ENCODE measurements around the gene KRTAP5-6. TPM values are rescaled to one million over a fixed set of nuclear protein-coding genes. Genes with fewer than 3 reads are reported as not detected.
"Not testable (repeated sequence)": the region's sequence is repeated elsewhere in the genome, so short reads cannot be mapped to it uniquely, and the experiment has no call there.

KRTAP5-6 gene
- total RNA-seq, 3 donors from 2014 or later: not detected

DNA sequence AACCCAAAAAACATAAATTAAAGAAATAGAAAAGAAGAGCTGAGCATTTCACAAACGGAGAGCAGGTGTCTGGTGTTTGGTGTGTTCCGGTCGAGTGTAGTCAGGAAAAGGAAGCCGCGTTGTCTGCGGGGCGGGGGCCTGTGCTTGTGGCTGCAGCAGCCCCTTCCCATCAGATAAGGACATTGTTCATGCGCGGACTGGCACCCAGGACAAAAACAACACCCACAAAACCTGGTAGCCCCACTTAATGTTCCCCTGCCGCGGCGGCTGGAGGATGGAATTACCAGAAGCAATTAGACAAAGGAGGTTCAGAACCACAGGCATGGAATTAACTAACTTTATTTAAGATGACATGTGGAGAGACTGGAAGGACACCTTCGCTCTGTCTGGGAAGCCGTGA lies 37.5 kb upstream of the KRTAP5-6 start:
- H3K36me3 ChIP-seq: no peaks in the 10 kb centered on the region
- H3K4me3 ChIP-seq: no peak overlapping the region
- intact Hi-C loops (cut with DNase I; ENCODE audit: low total_unique reads): no loop called here
- no peaks in the 10 kb centered on the region for H3K4me1 ChIP-seq
- peak in 1 of 2 donors; percentile 47 for DNase-seq (ENCODE audit: low spot score in 2 of 2)
- peaks cover 0 to 47% of the 10 kb centered on the region in 2 donors for H3K27me3 ChIP-seq
- H3K27ac ChIP-seq: no peak overlapping the region
- no peaks in the 10 kb centered on the region for H3K9me3 ChIP-seq
- TF ChIP-seq POLR2AphosphoS5 (IDR thresholded peaks at IDR 0.05) (no peak), POLR2A (IDR thresholded peaks at IDR 0.05) (no peak)
- TF ChIP-seq, protein P1, sequence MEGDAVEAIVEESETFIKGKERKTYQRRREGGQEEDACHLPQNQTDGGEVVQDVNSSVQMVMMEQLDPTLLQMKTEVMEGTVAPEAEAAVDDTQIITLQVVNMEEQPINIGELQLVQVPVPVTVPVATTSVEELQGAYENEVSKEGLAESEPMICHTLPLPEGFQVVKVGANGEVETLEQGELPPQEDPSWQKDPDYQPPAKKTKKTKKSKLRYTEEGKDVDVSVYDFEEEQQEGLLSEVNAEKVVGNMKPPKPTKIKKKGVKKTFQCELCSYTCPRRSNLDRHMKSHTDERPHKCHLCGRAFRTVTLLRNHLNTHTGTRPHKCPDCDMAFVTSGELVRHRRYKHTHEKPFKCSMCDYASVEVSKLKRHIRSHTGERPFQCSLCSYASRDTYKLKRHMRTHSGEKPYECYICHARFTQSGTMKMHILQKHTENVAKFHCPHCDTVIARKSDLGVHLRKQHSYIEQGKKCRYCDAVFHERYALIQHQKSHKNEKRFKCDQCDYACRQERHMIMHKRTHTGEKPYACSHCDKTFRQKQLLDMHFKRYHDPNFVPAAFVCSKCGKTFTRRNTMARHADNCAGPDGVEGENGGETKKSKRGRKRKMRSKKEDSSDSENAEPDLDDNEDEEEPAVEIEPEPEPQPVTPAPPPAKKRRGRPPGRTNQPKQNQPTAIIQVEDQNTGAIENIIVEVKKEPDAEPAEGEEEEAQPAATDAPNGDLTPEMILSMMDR (IDR thresholded peaks at IDR 0.05): no peak

DNA sequence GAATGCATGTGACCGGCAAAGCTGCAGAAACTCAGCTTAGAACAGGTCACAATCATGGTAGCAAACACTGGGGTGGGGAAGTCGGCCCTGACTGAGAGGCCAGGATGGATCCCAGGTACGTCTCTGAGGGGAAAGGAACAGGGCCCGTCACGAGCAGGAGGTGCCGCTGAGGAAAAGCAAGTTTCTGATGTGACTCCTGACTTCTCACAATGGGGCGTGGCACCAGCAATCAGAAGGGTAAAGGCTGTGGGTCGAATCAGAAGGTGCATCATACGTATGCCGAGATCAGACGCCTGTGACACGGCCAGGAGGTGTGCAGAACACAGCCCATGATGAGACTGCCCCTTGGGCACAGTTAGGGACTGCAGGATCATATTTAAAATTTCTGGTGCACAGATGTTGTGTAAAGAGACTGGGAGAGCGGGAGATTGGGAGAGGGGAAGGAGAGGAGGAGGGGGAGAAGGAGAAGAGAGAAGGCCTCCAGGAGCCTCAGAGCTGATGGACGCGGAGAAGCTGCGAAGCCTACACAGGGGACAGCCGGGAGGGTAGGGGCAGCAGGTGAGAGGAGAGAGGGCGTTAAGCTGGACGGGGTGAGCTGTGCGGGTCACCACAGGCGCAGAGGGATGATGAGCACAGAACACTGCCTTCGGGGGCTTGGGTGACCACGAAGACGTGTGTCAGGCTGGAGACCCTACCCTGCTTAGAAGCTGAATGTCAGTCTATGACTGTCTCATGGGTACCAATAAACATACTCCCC lies 36.7 kb upstream of the KRTAP5-6 start:
- no peaks in the 10 kb centered on the region for H3K36me3 ChIP-seq
- intact Hi-C loops (cut with DNase I; ENCODE audit: low total_unique reads): no loop called here
- H3K9me3 ChIP-seq: no peaks in the 10 kb centered on the region
- TF ChIP-seq POLR2AphosphoS5 (IDR thresholded peaks at IDR 0.05): no peak
- TF ChIP-seq POLR2A (IDR thresholded peaks at IDR 0.05): no peak
- TF ChIP-seq, protein P1 (IDR thresholded peaks at IDR 0.05): no peak
- H3K4me1 ChIP-seq: no peaks in the 10 kb centered on the region
- DNase-seq (ENCODE audit: low spot score in 2 of 2): peak in 1 of 2 donors; percentile 36
- no peak overlapping the region for H3K27ac ChIP-seq
- H3K27me3 ChIP-seq: peaks cover 0 to 39% of the 10 kb centered on the region in 2 donors
- H3K4me3 ChIP-seq: no peak overlapping the region

DNA sequence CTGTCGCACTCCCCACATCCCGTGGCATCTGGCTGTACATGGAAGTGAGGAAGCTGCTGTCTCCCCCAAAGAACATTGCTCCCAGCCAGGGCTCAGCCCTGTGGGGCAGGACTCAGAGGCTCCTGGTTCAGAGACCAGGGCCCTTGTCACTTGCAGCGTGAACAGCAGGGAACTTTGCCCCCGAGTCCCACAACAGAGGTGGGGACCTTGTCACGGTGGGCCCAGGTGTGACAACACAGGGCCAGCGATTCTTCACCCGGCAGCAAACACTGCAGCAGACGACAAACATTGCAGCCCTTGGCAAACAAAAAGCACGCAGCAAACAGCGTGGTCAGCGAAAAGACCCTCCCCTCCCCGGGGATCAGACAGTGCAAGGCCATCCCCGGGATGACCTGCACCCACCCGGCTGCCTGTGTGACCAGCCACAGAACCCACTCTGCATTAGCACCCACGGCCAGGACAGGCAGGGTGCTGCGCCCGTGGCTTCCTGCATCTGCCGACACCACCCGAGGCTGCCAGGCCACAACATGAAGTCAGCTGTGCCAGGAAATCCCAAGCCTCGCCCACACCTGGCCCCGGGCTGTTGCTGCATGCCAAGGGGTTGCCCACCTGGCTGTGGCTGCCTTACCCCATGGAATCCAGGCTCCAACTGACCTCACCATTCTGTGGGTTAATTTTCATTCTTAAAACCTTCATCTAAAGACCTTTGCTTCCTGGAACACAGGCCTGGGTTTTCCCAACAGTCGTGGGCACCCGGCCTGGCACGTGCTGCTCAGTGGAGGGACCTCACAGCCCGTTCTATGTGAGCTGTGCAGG lies 35.3 kb upstream of the KRTAP5-6 start:
- H3K36me3 ChIP-seq; H3K27ac ChIP-seq; H3K4me3 ChIP-seq; H3K9me3 ChIP-seq; H3K4me1 ChIP-seq; intact Hi-C loops (cut with DNase I; ENCODE audit: low total_unique reads): not testable (repeated sequence)
- H3K27me3 ChIP-seq: peaks cover 0 to 26% of the 10 kb centered on the region in 2 donors
- peak in 1 of 2 donors; percentile 35 for DNase-seq (ENCODE audit: low spot score in 2 of 2)

DNA sequence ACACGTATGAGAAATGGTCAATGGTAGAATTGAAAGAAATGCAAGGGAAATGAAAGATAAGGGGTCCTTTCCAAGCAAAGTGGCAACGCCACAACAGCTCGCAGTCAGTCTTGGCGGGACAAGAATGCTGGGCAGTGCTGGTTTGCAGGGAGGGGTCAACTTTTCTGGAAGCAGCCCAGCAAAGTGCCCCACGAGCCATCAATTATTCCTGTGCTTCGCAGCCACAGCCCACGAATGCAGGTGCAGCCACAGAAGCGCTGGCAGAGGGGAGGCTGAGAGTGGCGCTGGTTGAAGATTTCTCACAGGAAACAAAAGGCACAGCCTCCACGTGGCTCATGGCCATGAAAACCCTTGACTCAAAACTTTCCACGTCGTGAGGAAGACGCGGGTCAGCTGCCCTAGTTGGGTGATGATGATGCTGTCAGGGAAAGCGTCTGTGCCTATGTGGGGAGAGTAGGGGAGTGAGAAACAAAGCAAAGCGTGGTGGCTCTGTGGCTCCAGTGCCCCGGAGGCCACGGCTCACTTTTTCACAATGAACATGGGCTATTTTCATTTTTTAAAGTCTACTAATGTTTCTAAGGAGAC lies 34.2 kb upstream of the KRTAP5-6 start:
- peaks cover 0 to 23% of the 10 kb centered on the region in 2 donors for H3K27me3 ChIP-seq
- intact Hi-C loops (cut with DNase I; ENCODE audit: low total_unique reads); H3K4me3 ChIP-seq; H3K27ac ChIP-seq; H3K4me1 ChIP-seq; H3K36me3 ChIP-seq; H3K9me3 ChIP-seq; DNase-seq (ENCODE audit: low spot score in 2 of 2): not testable (repeated sequence)

DNA sequence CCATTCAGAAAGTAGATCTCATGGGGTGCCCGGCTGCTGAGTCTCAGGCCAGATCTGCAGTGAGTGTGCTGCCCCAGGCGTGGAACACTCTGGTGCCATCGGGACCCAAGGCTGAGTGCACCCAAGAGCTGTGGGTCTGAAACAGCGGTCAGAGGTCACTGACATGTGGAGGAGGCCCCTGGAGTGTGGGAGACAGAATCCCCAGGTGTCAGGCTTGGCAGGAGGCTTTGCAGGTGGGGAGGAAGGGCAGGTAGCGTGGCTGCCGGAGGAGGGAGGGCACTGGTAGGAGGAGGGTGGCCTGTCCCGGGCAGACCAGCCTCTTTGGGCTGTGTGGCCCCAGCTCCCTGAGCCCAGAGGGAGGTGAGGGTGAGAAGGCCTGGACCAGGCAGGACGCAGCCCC lies 31.7 kb upstream of the KRTAP5-6 start:
- DNase-seq (ENCODE audit: low spot score in 2 of 2): no peak
- Histone ChIP-seq H3K36me3 (no peaks in the 10 kb centered on the region), H3K27me3 (peaks cover 0 to 29% of the 10 kb centered on the region in 2 donors), H3K27ac (no peak overlapping the region), H3K9me3 (no peaks in the 10 kb centered on the region), H3K4me1 (no peaks in the 10 kb centered on the region), H3K4me3 (no peak overlapping the region)
- intact Hi-C loops (cut with DNase I; ENCODE audit: low total_unique reads): no loop called here
- TF ChIP-seq POLR2A (IDR thresholded peaks at IDR 0.05) (no peak), POLR2AphosphoS5 (IDR thresholded peaks at IDR 0.05) (no peak)
- TF ChIP-seq, protein P1 (IDR thresholded peaks at IDR 0.05): no peak
